Stimulated activated effector memory CD8-positive, alpha-beta T cell treated with anti-CD3 and anti-CD28 coated beads, Interleukin-12 subunit alpha, Interleukin-12 subunit beta, amount 100 ng/mL, for 72 hours (primary cell): Measurements from ENCODE around the gene GNGT2.
A peak's percentile ranks its signal among the peaks of the same experiment; 100 is the strongest.

Experiments used
- ATAC-seq: fragments of 150-1000 bp; cut with Tn5 transposase; 2 replicates; pipeline ENCODE4 v1.10.0; 2021
- DNase-seq, 2 donors: peaks; one replicate each; pipeline ENCODE4 v3.0.0; 2021 to 2022; ENCODE audit warnings: low spot score in 2 of 2
- H3K27ac Mint-ChIP-seq: one replicate; pipeline ENCODE4 v1.8.0; 2022; ENCODE audit warnings: mild to moderate bottlenecking, mixed read lengths
- H3K36me3 Mint-ChIP-seq: one replicate; pipeline ENCODE4 v1.8.0; 2022; ENCODE audit warnings: mild to moderate bottlenecking, mixed read lengths
- H3K4me1 Mint-ChIP-seq: one replicate; pipeline ENCODE4 v1.8.0; 2022; ENCODE audit warnings: mixed read lengths
- H3K4me3 Mint-ChIP-seq: one replicate; pipeline ENCODE4 v1.8.0; 2022; ENCODE audit warnings: mild to moderate bottlenecking, mixed read lengths
- H3K9me3 Mint-ChIP-seq: one replicate; pipeline ENCODE4 v1.8.0; 2022; ENCODE audit warnings: mixed read lengths

The GNGT2 gene

GRCh38 chr17:49210158-49211029 lies at the start of gene GNGT2, which contains the start of gene ABI3:
Gene GNGT2 (minus strand): TSS chr17:49210574. CDS start chr17:49207422, 3,152 bp downstream.
Gene ABI3 (plus strand): TSS chr17:49210707. CDS start chr17:49210725, 18 bp downstream.
- Mint-ChIP-seq H3K4me1 (peaks cover 78% of the 10 kb centered on the region), H3K36me3 (peaks cover 36% of the 10 kb centered on the region), H3K27ac (peak within 1 kb of the TSS; percentile 80), H3K4me3 (peak within 1 kb of the TSS; percentile 71), H3K9me3 (no peaks in the 10 kb centered on the region)
- peak; percentile 91 for ATAC-seq
- peak; percentile 51 to 85 for DNase-seq

- H3K9me3 Mint-ChIP-seq = no peaks in the 10 kb centered on the region
- peak overlapping the region; percentile 77 for H3K4me3 Mint-ChIP-seq
- H3K27ac Mint-ChIP-seq = peak overlapping the region; percentile 88
These were observed 49.3 kb upstream of the GNGT2 start for GRCh38 chr17:49259663-49260010.

GRCh38 chr17:49258394-49258793 lies 48.0 kb upstream of the GNGT2 start:
- peak overlapping the region; percentile 77 for H3K4me3 Mint-ChIP-seq
- H3K4me1 Mint-ChIP-seq = peaks cover 8% of the 10 kb centered on the region
- no peak overlapping the region for H3K27ac Mint-ChIP-seq
- ATAC-seq = no peak
- DNase-seq = no peak
- no peaks in the 10 kb centered on the region for H3K9me3 Mint-ChIP-seq
- H3K36me3 Mint-ChIP-seq = no peaks in the 10 kb centered on the region

More at GRCh38 chr17:49259663-49260010, 49.3 kb upstream of the GNGT2 start:
- DNase-seq (no peak), ATAC-seq (no peak)
- Mint-ChIP-seq H3K36me3 (no peaks in the 10 kb centered on the region), H3K4me1 (peaks cover 8% of the 10 kb centered on the region)

GRCh38 chr17:49255125-49255524 lies 44.8 kb upstream of the GNGT2 start:
- DNase-seq (no peak), ATAC-seq (no peak)
- no peak overlapping the region for H3K27ac Mint-ChIP-seq
- no peaks in the 10 kb centered on the region for H3K9me3 Mint-ChIP-seq
- H3K4me1 Mint-ChIP-seq = no peaks in the 10 kb centered on the region
- H3K4me3 Mint-ChIP-seq = no peak overlapping the region
- H3K36me3 Mint-ChIP-seq = no peaks in the 10 kb centered on the region

- ATAC-seq (no peak), DNase-seq (no peak)
- Mint-ChIP-seq H3K27ac (peak overlapping the region; percentile 49), H3K4me1 (no peaks in the 10 kb centered on the region), H3K9me3 (no peaks in the 10 kb centered on the region), H3K4me3 (no peak overlapping the region), H3K36me3 (no peaks in the 10 kb centered on the region)
These were observed 43.7 kb upstream of the GNGT2 start for GRCh38 chr17:49254066-49254465.

GRCh38 chr17:49252148-49252695 lies 41.8 kb upstream of the GNGT2 start:
- Mint-ChIP-seq H3K4me3 (no peak overlapping the region), H3K27ac (no peak overlapping the region), H3K36me3 (no peaks in the 10 kb centered on the region), H3K9me3 (no peaks in the 10 kb centered on the region), H3K4me1 (no peaks in the 10 kb centered on the region)
- ATAC-seq (no peak), DNase-seq (no peak)

GRCh38 chr17:49249890-49250522 lies 39.6 kb upstream of the GNGT2 start:
- no peak for DNase-seq
- ATAC-seq = no peak
- no peak overlapping the region for H3K27ac Mint-ChIP-seq
- H3K4me1 Mint-ChIP-seq = no peaks in the 10 kb centered on the region
- no peaks in the 10 kb centered on the region for H3K9me3 Mint-ChIP-seq
- H3K36me3 Mint-ChIP-seq = no peaks in the 10 kb centered on the region
- H3K4me3 Mint-ChIP-seq = no peak overlapping the region

GRCh38 chr17:49249292-49249794 lies 39.0 kb upstream of the GNGT2 start:
- DNase-seq (no peak), ATAC-seq (no peak)
- Mint-ChIP-seq H3K27ac (no peak overlapping the region), H3K36me3 (no peaks in the 10 kb centered on the region), H3K4me1 (no peaks in the 10 kb centered on the region), H3K9me3 (no peaks in the 10 kb centered on the region), H3K4me3 (no peak overlapping the region)

GRCh38 chr17:49247944-49248343 lies 37.6 kb upstream of the GNGT2 start:
- ATAC-seq = no peak

GRCh38 chr17:49244839-49245238 lies 34.5 kb upstream of the GNGT2 start:
- H3K4me1 Mint-ChIP-seq = no peaks in the 10 kb centered on the region
- no peak overlapping the region for H3K27ac Mint-ChIP-seq
- ATAC-seq (no peak), DNase-seq (no peak)
- no peaks in the 10 kb centered on the region for H3K9me3 Mint-ChIP-seq
- H3K4me3 Mint-ChIP-seq = no peak overlapping the region
- H3K36me3 Mint-ChIP-seq = no peaks in the 10 kb centered on the region

More at GRCh38 chr17:49247944-49248343, 37.6 kb upstream of the GNGT2 start:
- H3K27ac Mint-ChIP-seq = no peak overlapping the region
- no peaks in the 10 kb centered on the region for H3K36me3 Mint-ChIP-seq
- no peak for DNase-seq
- H3K4me3 Mint-ChIP-seq = no peak overlapping the region
- no peaks in the 10 kb centered on the region for H3K4me1 Mint-ChIP-seq
- no peaks in the 10 kb centered on the region for H3K9me3 Mint-ChIP-seq

- Mint-ChIP-seq H3K4me1 (no peaks in the 10 kb centered on the region), H3K27ac (no peak overlapping the region), H3K36me3 (no peaks in the 10 kb centered on the region), H3K9me3 (no peaks in the 10 kb centered on the region), H3K4me3 (no peak overlapping the region)
- DNase-seq = no peak
- no peak for ATAC-seq
These were observed 32.4 kb upstream of the GNGT2 start for GRCh38 chr17:49242813-49243212.

GRCh38 chr17:49241692-49242397 lies 31.5 kb upstream of the GNGT2 start:
- Mint-ChIP-seq H3K36me3 (no peaks in the 10 kb centered on the region), H3K27ac (no peak overlapping the region), H3K4me3 (no peak overlapping the region), H3K9me3 (no peaks in the 10 kb centered on the region), H3K4me1 (no peaks in the 10 kb centered on the region)
- ATAC-seq (no peak), DNase-seq (no peak)

GRCh38 chr17:49241040-49241439 lies 30.7 kb upstream of the GNGT2 start:
- no peak for DNase-seq
- H3K4me3 Mint-ChIP-seq = no peak overlapping the region
- no peaks in the 10 kb centered on the region for H3K4me1 Mint-ChIP-seq
- no peaks in the 10 kb centered on the region for H3K36me3 Mint-ChIP-seq
- H3K9me3 Mint-ChIP-seq = no peaks in the 10 kb centered on the region
- H3K27ac Mint-ChIP-seq = no peak overlapping the region
- no peak for ATAC-seq

- Mint-ChIP-seq H3K36me3 (no peaks in the 10 kb centered on the region), H3K27ac (no peak overlapping the region), H3K4me3 (no peak overlapping the region), H3K9me3 (no peaks in the 10 kb centered on the region), H3K4me1 (no peaks in the 10 kb centered on the region)
- no peak for DNase-seq
- no peak for ATAC-seq
These were observed 30.2 kb upstream of the GNGT2 start for GRCh38 chr17:49240619-49241018.

- ATAC-seq (no peak), DNase-seq (no peak)
- no peaks in the 10 kb centered on the region for H3K9me3 Mint-ChIP-seq
- no peak overlapping the region for H3K4me3 Mint-ChIP-seq
- no peak overlapping the region for H3K27ac Mint-ChIP-seq
- H3K4me1 Mint-ChIP-seq = no peaks in the 10 kb centered on the region
- no peaks in the 10 kb centered on the region for H3K36me3 Mint-ChIP-seq
These were observed 29.6 kb upstream of the GNGT2 start for GRCh38 chr17:49239963-49240362.
